Hepatocyte (in vitro differentiated cells): Measurements from ENCODE around the gene GPR32.

Source experiments
- EZH2 ChIP-seq: fragments of 200-600 bp; sonication (generic); IDR thresholded peaks from 2 replicates; pipeline ENCODE4 v1.6.1; 2016; ENCODE audit warnings: antibody characterized with exemption, mild to moderate bottlenecking, borderline replicate concordance
- TF ChIP-seq, protein P1 (sequence below): fragments of 200-600 bp; sonication (generic); IDR thresholded peaks from 2 replicates; pipeline ENCODE4 v1.5.1; 2016; ENCODE audit warnings: antibody characterized with exemption, mild to moderate bottlenecking; ENCODE audit not compliant: poor library complexity

- TF ChIP-seq, protein P1, sequence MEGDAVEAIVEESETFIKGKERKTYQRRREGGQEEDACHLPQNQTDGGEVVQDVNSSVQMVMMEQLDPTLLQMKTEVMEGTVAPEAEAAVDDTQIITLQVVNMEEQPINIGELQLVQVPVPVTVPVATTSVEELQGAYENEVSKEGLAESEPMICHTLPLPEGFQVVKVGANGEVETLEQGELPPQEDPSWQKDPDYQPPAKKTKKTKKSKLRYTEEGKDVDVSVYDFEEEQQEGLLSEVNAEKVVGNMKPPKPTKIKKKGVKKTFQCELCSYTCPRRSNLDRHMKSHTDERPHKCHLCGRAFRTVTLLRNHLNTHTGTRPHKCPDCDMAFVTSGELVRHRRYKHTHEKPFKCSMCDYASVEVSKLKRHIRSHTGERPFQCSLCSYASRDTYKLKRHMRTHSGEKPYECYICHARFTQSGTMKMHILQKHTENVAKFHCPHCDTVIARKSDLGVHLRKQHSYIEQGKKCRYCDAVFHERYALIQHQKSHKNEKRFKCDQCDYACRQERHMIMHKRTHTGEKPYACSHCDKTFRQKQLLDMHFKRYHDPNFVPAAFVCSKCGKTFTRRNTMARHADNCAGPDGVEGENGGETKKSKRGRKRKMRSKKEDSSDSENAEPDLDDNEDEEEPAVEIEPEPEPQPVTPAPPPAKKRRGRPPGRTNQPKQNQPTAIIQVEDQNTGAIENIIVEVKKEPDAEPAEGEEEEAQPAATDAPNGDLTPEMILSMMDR, result no peak
- no peak for TF ChIP-seq EZH2
These were observed 49.8 kb downstream of the GPR32 start for GRCh38 chr19:50820086-50820485.
